GM18502 (cell line): ENCODE measurements around the gene GRIP1.
"Not testable (repeated sequence)": the region's sequence is repeated elsewhere in the genome, so short reads cannot be mapped to it uniquely, and the experiment has no call there.

Experiments
- ATAC-seq: cut with Tn5 transposase; IDR thresholded peaks from one replicate; pipeline ENCODE4 v1.9.1; 2021; ENCODE audit warnings: mild to moderate bottlenecking; ENCODE audit not compliant: unreplicated experiment, poor library complexity

GRIP1 gene

GRCh38 chr12:66354291-66354690, 324.6 kb downstream of the GRIP1 start:
- no peak for ATAC-seq

GRCh38 chr12:66352899-66353298, 326.0 kb downstream of the GRIP1 start:
- ATAC-seq: no peak

GRCh38 chr12:66352197-66352596, 326.7 kb downstream of the GRIP1 start:
- ATAC-seq: no peak

DNA sequence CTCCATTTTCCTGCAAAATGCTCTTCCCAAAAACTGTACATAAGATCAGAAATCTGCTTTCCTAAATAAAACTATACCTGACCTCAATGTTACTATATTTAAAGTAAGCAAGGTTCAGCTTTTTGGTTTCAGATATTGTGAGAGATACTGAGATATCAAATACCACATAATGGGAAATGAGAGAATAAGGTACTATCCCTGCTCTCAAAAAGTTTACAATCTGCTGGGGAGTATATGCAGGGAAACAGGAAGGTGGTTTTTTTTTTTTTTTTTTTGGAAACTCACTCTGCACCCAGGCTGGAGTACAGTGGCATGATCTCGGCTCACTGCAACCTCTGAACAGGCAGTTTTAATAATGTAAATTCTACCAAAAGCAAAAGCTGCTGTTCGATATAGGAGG, 327.6 kb downstream of the GRIP1 start:
- ATAC-seq: no peak

- ATAC-seq: no peak
Measured at GRCh38 chr12:66345956-66346355, 332.9 kb downstream of the GRIP1 start.

DNA sequence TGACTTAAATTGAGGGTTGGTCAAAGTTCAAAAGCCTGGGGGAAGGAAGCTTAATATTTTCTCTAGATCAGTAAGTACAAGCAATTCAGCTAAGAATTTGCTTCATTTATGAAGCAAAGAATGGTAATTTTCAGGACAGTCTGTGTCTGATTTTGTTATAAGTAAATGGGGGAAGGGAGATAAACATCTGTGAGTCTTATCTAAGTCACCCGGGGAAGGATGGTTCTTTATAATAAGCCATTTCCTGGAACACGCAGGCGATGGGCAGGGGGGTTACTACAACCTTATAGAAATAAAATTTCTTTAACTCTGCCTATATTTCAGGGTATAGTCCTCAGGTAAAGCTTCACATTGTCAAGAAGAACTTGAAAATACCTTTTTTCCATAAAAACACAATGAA, 333.7 kb downstream of the GRIP1 start:
- ATAC-seq: no peak

DNA sequence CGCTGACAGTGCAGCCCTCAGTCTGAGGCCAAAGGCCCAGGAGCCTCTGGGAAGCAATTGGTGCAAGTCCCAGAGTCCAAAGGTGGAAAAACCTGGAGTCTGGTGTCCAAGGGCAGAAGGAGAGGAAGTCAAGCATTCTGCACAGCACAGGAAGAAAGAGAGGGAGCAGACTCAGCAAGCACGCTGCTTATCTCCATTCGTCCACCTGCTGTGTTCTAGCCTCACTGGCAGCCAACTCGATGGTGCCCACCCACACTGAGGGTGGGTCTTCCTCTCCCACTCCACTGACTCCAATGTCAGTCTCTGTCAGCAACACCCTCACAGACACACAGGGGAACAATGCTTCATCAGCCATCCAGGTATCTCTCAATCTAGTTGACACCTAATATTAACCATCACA, 337.8 kb downstream of the GRIP1 start:
- ATAC-seq: no peak

- ATAC-seq: no peak
Measured at GRCh38 chr12:66340131-66340530, 338.7 kb downstream of the GRIP1 start.

GRCh38 chr12:66337381-66338010, 341.4 kb downstream of the GRIP1 start:
- no peak for ATAC-seq

DNA sequence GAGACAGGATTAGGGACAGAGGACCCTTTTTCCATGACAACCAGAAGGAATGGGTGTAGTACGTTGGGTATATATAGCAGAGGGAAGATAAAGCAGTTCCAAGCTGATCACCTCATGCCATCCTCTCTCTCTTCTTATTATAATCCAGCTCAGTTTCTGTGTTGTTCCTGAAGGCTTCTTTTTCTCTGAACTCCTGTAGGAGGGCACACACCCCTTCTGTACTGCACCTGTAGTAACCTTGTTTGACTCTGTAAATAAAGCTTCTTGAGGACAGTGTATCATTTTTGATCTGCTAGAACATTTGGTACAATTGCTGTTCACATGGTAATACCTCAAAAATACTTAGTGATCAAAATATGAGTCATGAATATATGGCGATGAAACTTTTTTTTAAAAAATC, 343.1 kb downstream of the GRIP1 start:
- ATAC-seq: no peak

GRCh38 chr12:66331814-66332213, 347.1 kb downstream of the GRIP1 start:
- no peak for ATAC-seq

DNA sequence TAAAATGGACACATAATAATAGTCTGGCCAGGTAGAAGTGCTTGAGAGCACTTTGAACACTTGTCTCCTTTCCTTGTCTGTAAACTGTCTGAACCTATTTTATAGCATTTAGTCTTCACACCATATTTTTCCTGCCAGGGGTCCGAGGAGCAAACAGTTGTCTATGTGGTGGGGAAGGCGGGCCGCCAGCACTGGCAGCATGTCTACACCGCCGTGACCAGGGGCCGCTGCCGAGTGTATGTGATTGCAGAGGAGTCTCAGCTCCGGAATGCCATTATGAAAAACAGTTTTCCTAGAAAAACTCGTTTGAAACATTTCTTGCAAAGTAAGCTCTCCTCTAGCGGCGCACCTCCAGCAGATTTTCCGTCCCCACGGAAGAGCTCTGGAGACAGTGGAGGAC, 347.9 kb downstream of the GRIP1 start:
- ATAC-seq: no peak

DNA sequence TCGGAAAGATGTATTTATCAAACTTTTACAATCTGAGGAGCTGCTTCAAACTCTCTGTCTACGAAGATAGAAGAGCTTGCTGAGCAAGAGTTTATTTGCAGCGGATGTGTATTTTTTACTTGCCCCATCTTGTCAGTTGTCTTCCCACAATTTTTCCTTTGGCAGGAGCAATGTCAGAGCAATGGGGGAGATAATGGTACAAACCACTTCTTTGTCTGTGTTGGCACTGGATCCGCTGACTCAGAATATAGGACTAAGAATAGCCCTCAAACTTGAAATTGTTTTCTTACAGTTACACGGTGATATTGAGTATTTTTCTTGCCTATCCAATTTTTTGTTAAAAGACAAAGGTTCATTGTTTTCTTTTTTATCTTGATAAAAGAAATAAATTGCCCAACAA, 348.9 kb downstream of the GRIP1 start:
- no peak for ATAC-seq

DNA sequence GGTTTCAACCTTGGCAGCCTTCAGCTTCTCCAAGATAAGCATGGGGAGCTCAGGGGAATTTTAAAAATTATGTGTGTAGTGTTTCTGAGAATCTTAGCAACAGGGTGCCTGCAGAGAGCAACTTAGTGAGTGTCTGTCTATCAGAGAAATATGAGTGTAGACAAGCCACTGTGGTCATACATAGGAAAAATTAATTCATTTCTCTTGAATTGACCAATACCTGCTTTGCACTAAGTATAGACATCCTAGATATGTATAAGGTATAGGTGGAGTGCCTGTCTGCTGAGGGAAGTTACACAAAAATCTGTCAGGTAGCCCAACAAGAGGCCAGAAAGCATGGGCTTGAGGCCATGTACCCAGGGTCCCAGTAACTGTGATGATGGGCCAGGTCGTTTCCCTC, 355.9 kb downstream of the GRIP1 start:
- no peak for ATAC-seq

GRCh38 chr12:66321435-66321834, 357.4 kb downstream of the GRIP1 start:
- ATAC-seq: no peak

GRCh38 chr12:66320996-66321395, 357.9 kb downstream of the GRIP1 start:
- ATAC-seq: no peak

DNA sequence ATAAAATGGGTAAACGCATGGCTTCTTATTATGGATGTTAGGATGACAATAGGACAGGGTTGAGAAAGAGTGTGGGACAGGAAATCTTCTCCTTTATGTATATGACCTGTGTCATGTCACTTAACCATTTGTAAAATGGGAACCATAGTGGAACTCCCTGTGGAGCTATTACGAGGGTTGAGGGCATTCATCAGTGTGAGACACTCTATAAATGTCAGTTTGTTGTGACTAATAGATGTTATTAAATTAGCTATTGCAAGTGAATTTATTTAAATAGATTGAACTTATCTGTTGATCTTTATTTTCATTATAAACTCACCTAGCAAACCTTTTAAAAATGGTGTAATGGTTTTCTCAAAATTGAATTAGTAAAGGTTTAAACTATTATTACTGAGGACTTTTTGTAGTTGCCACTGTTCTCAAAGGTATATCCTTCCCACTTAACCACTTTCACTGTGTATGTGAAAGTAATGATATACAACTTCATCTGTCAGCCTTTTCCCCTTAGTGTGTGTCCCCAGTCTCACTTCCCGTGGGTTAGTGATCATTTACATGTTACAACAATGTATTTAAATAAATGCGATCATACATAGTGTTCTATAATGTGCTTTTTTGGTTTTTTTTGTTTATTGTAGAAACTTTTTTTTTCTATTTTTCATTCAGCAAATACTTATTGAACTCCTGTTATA, 359.5 kb downstream of the GRIP1 start:
- ATAC-seq: no peak

DNA sequence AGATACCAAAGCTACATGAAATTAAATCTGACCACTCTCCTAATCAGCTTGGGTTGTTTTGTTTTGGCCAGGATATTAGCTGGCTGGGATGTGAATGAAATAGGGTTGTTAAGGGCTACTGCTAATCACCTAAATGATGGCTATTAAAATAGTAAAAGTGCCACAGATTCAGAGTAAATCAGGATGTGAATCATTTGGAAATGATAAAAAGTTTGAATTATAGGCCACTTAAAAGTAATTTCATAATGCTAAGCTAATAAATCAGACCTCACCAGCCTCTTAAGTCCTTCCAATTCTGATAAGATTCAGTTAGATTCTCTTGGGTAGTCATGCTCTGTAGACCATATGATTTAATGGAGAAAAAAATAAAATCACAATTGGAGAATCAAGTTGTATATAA, 364.6 kb downstream of the GRIP1 start:
- ATAC-seq: no peak

- no peak for ATAC-seq
Measured at GRCh38 chr12:66312189-66312588, 366.7 kb downstream of the GRIP1 start.

GRCh38 chr12:66309606-66310005, 369.3 kb downstream of the GRIP1 start:
- no peak for ATAC-seq

- no peak for ATAC-seq
Measured at GRCh38 chr12:66304296-66304900, 374.5 kb downstream of the GRIP1 start.

DNA sequence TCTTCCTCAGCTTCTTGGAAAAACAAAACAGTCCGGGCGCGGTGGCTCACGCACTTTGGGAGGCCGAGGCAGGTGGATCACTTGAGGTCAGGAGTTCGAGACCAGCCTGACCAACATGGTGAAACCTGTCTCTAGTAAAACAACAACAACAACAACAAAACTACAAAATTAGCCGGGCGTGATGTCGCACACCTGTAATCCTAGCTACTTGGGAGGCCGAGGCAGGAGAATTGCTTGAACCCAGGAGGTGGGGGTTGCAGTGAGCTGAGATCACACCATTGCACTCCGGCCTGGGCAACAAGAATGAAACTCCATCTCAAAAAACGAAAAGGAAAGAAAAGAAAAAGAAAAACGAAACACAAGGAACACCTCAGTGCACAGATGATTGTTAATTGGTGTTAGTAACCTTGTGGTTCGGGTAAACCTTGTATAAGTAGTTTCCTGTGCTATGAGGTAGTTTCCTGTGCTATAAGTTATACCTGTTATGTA, 375.5 kb downstream of the GRIP1 start:
- not testable (repeated sequence) for ATAC-seq
